Subcutaneous adipose tissue (tissue), 4 donors: Measurements from ENCODE around the gene EPN3. TPM values are rescaled to one million over a fixed set of nuclear protein-coding genes. Genes with fewer than 3 reads are reported as not detected.

Experiments
- CTCF ChIP-seq: fragments of 450-650 bp; IDR thresholded peaks from one replicate; pipeline ENCODE4 v1.5.1; 2016; ENCODE audit warnings: low read depth, mild to moderate bottlenecking, control low read depth, antibody characterized with exemption, moderate library complexity
- total RNA-seq, 4 donors: library from RNA; depleted of rRNA; stranded (reverse); fragments of >200 nt; gene quantifications; one replicate each; pipeline ENCODE4 v1.1.0, GENCODE V29; 2016

The EPN3 gene
- total RNA-seq, 4 donors from 2014 or later: not detected

DNA sequence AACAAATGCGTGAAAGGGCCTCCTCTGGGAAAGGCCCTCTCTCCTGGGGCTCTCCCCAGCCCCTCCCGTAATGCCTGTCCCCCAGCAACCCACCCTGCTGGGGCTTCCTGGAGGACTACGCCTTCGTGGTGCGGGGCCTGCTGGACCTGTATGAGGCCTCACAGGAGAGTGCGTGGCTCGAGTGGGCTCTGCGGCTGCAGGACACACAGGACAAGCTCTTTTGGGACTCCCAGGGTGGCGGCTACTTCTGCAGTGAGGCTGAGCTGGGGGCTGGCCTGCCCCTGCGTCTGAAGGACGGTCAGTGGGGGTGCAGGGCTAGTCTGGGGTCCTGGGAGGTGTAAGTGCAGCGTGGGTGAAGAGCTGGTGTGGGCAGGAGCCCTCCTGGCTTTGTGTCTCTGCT lies 19.3 kb downstream of the EPN3 start:
- TF ChIP-seq CTCF: no peak

GRCh38 chr17:50554201-50554600 lies 21.7 kb downstream of the EPN3 start:
- TF ChIP-seq CTCF: no peak

GRCh38 chr17:50556803-50557202 lies 24.3 kb downstream of the EPN3 start:
- no peak for TF ChIP-seq CTCF

DNA sequence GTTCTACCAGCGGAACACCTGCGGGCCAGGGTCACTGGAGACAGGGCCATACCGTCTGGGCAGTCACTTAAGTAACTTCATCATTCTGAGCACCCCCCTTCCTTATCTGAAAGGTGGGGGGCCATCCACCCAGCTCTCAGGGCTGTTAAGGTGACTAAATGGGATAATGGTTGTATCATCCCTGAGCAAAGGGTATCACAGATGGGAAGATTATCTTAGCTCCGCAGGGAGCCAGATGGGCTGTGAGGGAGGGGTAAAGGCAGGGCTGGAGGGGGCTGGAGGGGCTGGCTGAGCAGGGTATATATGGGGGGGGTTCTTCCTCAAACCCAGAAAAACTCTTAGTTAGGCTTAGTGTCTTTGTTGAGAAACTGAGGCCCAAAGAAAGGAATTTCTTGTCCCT lies 25.1 kb downstream of the EPN3 start:
- TF ChIP-seq CTCF: no peak

DNA sequence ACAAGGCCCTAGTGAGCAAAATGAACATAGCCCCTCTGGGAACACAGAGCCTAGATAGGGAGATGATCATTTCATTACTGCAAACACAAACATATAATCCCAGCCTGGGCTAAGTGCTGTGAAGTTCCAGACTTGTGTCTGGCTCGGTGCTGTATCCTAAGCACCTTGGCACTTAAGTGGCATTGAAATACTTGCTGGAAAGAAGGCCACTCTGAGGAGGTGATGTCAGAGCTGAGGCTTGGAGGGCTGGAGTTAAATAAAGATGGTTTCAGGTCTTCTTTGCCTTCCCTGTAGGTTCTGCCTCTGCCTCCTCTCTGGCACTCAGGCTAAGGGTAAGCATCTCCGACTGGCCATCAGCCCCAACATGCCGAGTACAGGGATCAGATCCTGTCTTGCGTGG lies 25.6 kb downstream of the EPN3 start:
- no peak for TF ChIP-seq CTCF

DNA sequence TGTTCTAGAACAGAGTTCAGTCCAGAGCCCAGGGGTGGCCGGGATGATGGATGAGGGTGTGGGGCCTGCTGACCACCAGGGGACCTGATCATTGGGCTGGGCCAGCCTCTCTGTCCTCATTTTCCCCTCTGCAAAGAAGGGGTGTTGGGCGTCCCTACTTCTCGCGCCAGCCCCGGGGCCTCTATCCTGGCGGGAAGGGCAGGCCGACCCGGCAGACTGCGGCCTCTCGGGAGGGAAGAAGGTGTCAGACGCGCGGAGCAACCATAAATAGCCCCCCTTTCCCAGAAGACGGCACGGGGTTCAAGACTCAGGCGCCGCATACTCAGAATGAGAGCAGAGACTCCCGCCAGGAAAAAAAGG lies 26.0 kb downstream of the EPN3 start:
- TF ChIP-seq CTCF: no peak

- no peak for TF ChIP-seq CTCF
Observed at GRCh38 chr17:50558941-50559614, 26.5 kb downstream of the EPN3 start.
